AG08395 (cell line): ENCODE data around the gene ADI1.
A peak's percentile ranks its signal among the peaks of the same experiment; 100 is the strongest.

ENCODE experiments used
- DNase-seq: peaks from one replicate; pipeline ENCODE4 v3.0.0; 2012; ENCODE audit warnings: mixed read lengths, low spot score

ADI1 gene

GRCh38 chr2:3447789-3448317 is 71.5 kb downstream of the ADI1 start:
- DNase-seq: peak; percentile 40
